Measurements from ENCODE around the gene LRRN2. TPM values are rescaled to one million over a fixed set of nuclear protein-coding genes. Genes with fewer than 3 reads are reported as not detected.

The LRRN2 gene
- not detected in 2 replicates for total RNA-seq

GRCh38 chr1:204685236-204686006, at the start of gene LRRN2:
LRRN2 (minus strand) TSS chr1:204685738; CDS start chr1:204619992, 65,746 bp downstream.
- no peak for ATAC-seq (ENCODE audit: low read depth)
- TF ChIP-seq, protein P1, sequence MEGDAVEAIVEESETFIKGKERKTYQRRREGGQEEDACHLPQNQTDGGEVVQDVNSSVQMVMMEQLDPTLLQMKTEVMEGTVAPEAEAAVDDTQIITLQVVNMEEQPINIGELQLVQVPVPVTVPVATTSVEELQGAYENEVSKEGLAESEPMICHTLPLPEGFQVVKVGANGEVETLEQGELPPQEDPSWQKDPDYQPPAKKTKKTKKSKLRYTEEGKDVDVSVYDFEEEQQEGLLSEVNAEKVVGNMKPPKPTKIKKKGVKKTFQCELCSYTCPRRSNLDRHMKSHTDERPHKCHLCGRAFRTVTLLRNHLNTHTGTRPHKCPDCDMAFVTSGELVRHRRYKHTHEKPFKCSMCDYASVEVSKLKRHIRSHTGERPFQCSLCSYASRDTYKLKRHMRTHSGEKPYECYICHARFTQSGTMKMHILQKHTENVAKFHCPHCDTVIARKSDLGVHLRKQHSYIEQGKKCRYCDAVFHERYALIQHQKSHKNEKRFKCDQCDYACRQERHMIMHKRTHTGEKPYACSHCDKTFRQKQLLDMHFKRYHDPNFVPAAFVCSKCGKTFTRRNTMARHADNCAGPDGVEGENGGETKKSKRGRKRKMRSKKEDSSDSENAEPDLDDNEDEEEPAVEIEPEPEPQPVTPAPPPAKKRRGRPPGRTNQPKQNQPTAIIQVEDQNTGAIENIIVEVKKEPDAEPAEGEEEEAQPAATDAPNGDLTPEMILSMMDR (IDR thresholded peaks at IDR 0.05), result no peak
- Mint-ChIP-seq H3K9me3 (no peaks in the 10 kb centered on the region), H3K36me3 (ENCODE audit: low read depth) (no peaks in the 10 kb centered on the region), H3K27ac (no peak within 1 kb of the TSS), H3K27me3 (peaks cover 51% of the 10 kb centered on the region), H3K4me3 (peak within 1 kb of the TSS; percentile 67), H3K4me1 (peaks cover 13% of the 10 kb centered on the region)
- CTCF ChIA-PET, result no interaction called here
- POLR2A ChIA-PET, result no interaction called here
- intact Hi-C loops (cut with micrococcal nuclease), result loop anchor here (1.0 kb wide), 1 partner anchor 17 kb away; no protein-coding TSS in a partner anchor
- no peak for DNase-seq

DNA sequence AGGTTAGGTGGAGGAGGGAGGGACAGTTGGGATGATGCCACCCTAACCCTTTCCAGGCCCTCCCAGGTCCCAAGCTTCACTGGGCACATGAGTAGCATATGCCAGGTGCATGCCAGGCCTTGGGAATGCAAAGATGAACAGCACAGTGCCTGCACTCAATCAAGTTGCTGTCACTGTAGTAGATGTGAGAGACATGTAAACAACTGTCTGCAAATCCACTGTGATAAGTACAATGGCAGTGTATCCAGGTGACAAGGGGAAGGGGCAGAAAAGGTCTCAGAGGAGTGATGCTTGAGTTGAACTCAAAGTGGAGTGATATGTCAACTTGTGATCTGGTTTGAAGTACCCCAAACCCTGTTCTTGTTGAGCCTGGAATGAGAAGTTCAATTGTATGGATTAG, 49.5 kb upstream of the LRRN2 start:
- CTCF ChIA-PET, result no interaction called here
- TF ChIP-seq, protein P1 (IDR thresholded peaks at IDR 0.05), result no peak
- no peak overlapping the region for H3K4me3 Mint-ChIP-seq

GRCh38 chr1:204733869-204734596, 48.5 kb upstream of the LRRN2 start:
- peaks cover 37% of the 10 kb centered on the region for H3K27me3 Mint-ChIP-seq
- H3K27ac Mint-ChIP-seq, result no peak overlapping the region
- H3K4me3 Mint-ChIP-seq, result no peak overlapping the region

More for the DNA sequence above, 49.5 kb upstream of the LRRN2 start:
- H3K9me3 Mint-ChIP-seq, result peaks cover 19% of the 10 kb centered on the region
- H3K36me3 Mint-ChIP-seq (ENCODE audit: low read depth), result no peaks in the 10 kb centered on the region
- POLR2A ChIA-PET, result no interaction called here
- DNase-seq (no peak), ATAC-seq (ENCODE audit: low read depth) (no peak)
- H3K4me1 Mint-ChIP-seq, result no peaks in the 10 kb centered on the region
- intact Hi-C loops (cut with micrococcal nuclease), result no loop called here
- H3K27me3 Mint-ChIP-seq, result peaks cover 32% of the 10 kb centered on the region
- H3K27ac Mint-ChIP-seq, result no peak overlapping the region

GRCh38 chr1:204733289-204733688, 47.8 kb upstream of the LRRN2 start:
- TF ChIP-seq, protein P1 (IDR thresholded peaks at IDR 0.05), result no peak
- Mint-ChIP-seq H3K9me3 (peaks cover 9% of the 10 kb centered on the region), H3K36me3 (ENCODE audit: low read depth) (no peaks in the 10 kb centered on the region), H3K4me3 (no peak overlapping the region), H3K27ac (no peak overlapping the region), H3K4me1 (no peaks in the 10 kb centered on the region), H3K27me3 (peaks cover 36% of the 10 kb centered on the region)
- intact Hi-C loops (cut with micrococcal nuclease), result no loop called here
- CTCF ChIA-PET, result no interaction called here
- POLR2A ChIA-PET, result no interaction called here
- no peak for DNase-seq
- ATAC-seq (ENCODE audit: low read depth), result no peak

More at GRCh38 chr1:204733869-204734596, 48.5 kb upstream of the LRRN2 start:
- H3K36me3 Mint-ChIP-seq (ENCODE audit: low read depth), result no peaks in the 10 kb centered on the region
- intact Hi-C loops (cut with micrococcal nuclease), result no loop called here
- H3K9me3 Mint-ChIP-seq, result peaks cover 16% of the 10 kb centered on the region
- DNase-seq (no peak), ATAC-seq (ENCODE audit: low read depth) (no peak)
- no peaks in the 10 kb centered on the region for H3K4me1 Mint-ChIP-seq
- ChIA-PET POLR2A (no interaction called here), CTCF (no interaction called here)
- TF ChIP-seq, protein P1 (IDR thresholded peaks at IDR 0.05), result no peak

- Mint-ChIP-seq H3K4me1 (no peaks in the 10 kb centered on the region), H3K27ac (no peak overlapping the region), H3K9me3 (no peaks in the 10 kb centered on the region), H3K4me3 (no peak overlapping the region), H3K36me3 (ENCODE audit: low read depth) (no peaks in the 10 kb centered on the region), H3K27me3 (peaks cover 31% of the 10 kb centered on the region)
- POLR2A ChIA-PET, result interaction anchor here (0.6 kb wide), 1 partner anchor 181 kb away, joined by 3 read pairs; no protein-coding TSS in a partner anchor
- ATAC-seq (ENCODE audit: low read depth) (no peak), DNase-seq (no peak)
- intact Hi-C loops (cut with micrococcal nuclease), result no loop called here
- CTCF ChIA-PET, result no interaction called here
- TF ChIP-seq, protein P1 (IDR thresholded peaks at IDR 0.05), result no peak
These were observed 46.5 kb upstream of the LRRN2 start for GRCh38 chr1:204731985-204732575.
